A549 (cell line): Measurements from ENCODE around the gene PDE10A.

Source experiments
- CBX2 ChIP-seq: fragments of 200-600 bp; sonication (generic); IDR thresholded peaks from 2 replicates; pipeline ENCODE4 v1.6.1; 2016; ENCODE audit warnings: low read depth, mild to moderate bottlenecking, borderline replicate concordance
- CEBPB ChIP-seq, 2 experiments: fragments of >200 bp in 1 of 2; sonication (Bioruptor Twin) in 1 of 2; formaldehyde crosslinking in 1 of 2; IDR thresholded peaks; 2 replicates each; pipeline ENCODE4 v1.6.1; 2012 to 2016
- ESRRA ChIP-seq: fragments of 150-350 bp; IDR thresholded peaks from 2 replicates; pipeline ENCODE4 v1.6.1; 2014; ENCODE audit warnings: mild to moderate bottlenecking, low read length, borderline replicate concordance
- JUNB ChIP-seq: fragments of >200 bp; sonication (Bioruptor Twin); formaldehyde crosslinking; IDR thresholded peaks from 2 replicates; pipeline ENCODE4 v1.6.1; 2016
- TF ChIP-seq, protein P1 (sequence below): fragments of >200 bp; sonication (Bioruptor Twin); formaldehyde crosslinking; IDR thresholded peaks from 3 replicates; pipeline ENCODE4 v1.5.1; 2016

- TF ChIP-seq ESRRA (no peak), CBX2 (no peak), CEBPB (IDR thresholded peaks at IDR 0.05) (no peak), JUNB (no peak)
- TF ChIP-seq, protein P1, sequence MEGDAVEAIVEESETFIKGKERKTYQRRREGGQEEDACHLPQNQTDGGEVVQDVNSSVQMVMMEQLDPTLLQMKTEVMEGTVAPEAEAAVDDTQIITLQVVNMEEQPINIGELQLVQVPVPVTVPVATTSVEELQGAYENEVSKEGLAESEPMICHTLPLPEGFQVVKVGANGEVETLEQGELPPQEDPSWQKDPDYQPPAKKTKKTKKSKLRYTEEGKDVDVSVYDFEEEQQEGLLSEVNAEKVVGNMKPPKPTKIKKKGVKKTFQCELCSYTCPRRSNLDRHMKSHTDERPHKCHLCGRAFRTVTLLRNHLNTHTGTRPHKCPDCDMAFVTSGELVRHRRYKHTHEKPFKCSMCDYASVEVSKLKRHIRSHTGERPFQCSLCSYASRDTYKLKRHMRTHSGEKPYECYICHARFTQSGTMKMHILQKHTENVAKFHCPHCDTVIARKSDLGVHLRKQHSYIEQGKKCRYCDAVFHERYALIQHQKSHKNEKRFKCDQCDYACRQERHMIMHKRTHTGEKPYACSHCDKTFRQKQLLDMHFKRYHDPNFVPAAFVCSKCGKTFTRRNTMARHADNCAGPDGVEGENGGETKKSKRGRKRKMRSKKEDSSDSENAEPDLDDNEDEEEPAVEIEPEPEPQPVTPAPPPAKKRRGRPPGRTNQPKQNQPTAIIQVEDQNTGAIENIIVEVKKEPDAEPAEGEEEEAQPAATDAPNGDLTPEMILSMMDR: no peak
Measured at GRCh38 chr6:165602291-165602690, 60.8 kb downstream of the PDE10A start.
